ENCODE results near the gene UBXN6.

GRCh38 chr19:4487572-4487971 is 30.0 kb upstream of the UBXN6 start:
- TF ChIP-seq CTCF (IDR thresholded peaks at IDR 0.05) (no peak), POLR2A (IDR thresholded peaks at IDR 0.05) (no peak), POLR2AphosphoS5 (IDR thresholded peaks at IDR 0.05) (no peak), EP300 (IDR thresholded peaks at IDR 0.05; ENCODE audit: low read depth) (no peak)
